Measurements from ENCODE around the gene C1GALT1. TPM values are rescaled to one million over a fixed set of nuclear protein-coding genes. Genes with fewer than 3 reads are reported as not detected.

Gene C1GALT1
- total and polyA plus RNA-seq, 7 experiments from 2014 or later: 47.9 to 60.1 (median 54.5) TPM

DNA sequence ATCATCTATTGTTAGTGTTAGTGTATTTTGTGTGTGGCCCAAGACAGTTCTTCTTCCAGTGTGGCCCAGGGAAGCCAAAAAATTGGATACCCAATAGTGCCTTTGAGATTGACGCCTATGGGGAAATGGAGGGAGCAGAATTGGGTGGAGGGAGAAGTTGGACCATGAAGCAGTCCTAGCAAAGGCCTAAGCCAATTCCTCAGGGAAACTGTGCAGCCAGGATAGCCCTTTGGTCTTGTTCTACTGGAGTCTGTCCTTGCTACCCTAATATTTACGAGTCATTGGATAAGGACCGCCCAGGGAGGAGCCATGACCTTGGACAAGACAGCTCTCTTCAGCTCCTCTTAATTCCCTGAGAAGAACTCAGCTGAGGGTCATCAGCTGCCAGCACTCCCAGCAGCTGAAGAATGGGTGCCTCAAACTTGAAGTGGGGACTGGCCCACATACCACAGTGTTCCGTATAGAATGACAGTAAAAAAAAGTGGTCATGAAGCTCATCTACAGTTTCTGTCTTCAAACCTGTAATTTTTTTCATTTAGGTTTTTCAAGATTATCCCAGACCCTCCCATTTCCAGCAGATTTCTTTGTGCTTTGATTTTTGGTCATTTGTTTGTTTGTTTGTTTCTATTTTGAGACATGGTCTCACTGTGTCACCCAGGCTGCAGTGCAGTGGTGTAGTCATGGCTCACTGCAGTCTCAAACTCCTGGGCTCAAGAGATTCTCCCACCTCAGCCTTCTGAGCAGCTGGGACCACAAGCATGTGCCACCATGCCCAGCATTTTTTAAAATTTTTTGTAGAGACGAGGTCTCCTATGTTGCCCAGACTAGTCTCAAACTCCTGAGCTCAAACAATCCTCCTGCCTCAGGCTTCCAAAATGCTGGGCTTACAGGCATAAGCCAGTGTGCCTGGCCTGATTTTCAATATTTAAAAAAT, 81.2 kb downstream of the C1GALT1 start:
- ATAC-seq (no peak), DNase-seq (no peak)
- no peaks in the 10 kb centered on the region for H3K27me3 ChIP-seq (ENCODE audit: control insufficient read depth in 2 of 2, insufficient read depth in 2 of 2, low read length in 2 of 2)
- H3K4me3 ChIP-seq (ENCODE audit: low read length): no peak overlapping the region
- H3K36me3 Mint-ChIP-seq: peaks cover 0 to 30% (median 3%) of the 10 kb centered on the region in 5 donors
- H3K4me1 ChIP-seq (ENCODE audit: control insufficient read depth in 2 of 2, insufficient read depth in 2 of 2, low read length in 2 of 2): peaks cover under 1 to 12% of the 10 kb centered on the region in 2 donors
- intact Hi-C loops (cut with micrococcal nuclease): no loop called here
- H3K4me3 Mint-ChIP-seq: no peak overlapping the region
- no peaks in the 10 kb centered on the region for H3K9me3 ChIP-seq (ENCODE audit: control insufficient read depth in 2 of 3, low read length in 3 of 3)
- no peak overlapping the region for H3K27ac ChIP-seq (ENCODE audit: low read depth, low read length)
- peaks cover 7 to 28% (median 19%) of the 10 kb centered on the region in 7 donors for H3K4me1 Mint-ChIP-seq
- ChIA-PET CTCF (interaction anchor here (0.7 to 1.7 kb wide), 3 partner anchors 82 to 860 kb away, joined by 3 to 5 read pairs (median 4); partner anchors contain the start of gene C1GALT1), POLR2A (interaction anchor here (0.6 to 1.1 kb wide), 2 partner anchors 10 to 295 kb away, joined by 3 read pairs; no protein-coding TSS in a partner anchor)
- H3K9me3 Mint-ChIP-seq: peaks cover 0 to 21% (median 5%) of the 10 kb centered on the region in 11 donors
- no peaks in the 10 kb centered on the region for H3K36me3 ChIP-seq (ENCODE audit: control insufficient read depth in 2 of 3, insufficient read depth in 3 of 3, low read length in 3 of 3)
- peak overlapping the region in 1 of 9 donors; percentile 56 for H3K27ac Mint-ChIP-seq
- H3K27me3 Mint-ChIP-seq: no peaks in the 10 kb centered on the region

DNA sequence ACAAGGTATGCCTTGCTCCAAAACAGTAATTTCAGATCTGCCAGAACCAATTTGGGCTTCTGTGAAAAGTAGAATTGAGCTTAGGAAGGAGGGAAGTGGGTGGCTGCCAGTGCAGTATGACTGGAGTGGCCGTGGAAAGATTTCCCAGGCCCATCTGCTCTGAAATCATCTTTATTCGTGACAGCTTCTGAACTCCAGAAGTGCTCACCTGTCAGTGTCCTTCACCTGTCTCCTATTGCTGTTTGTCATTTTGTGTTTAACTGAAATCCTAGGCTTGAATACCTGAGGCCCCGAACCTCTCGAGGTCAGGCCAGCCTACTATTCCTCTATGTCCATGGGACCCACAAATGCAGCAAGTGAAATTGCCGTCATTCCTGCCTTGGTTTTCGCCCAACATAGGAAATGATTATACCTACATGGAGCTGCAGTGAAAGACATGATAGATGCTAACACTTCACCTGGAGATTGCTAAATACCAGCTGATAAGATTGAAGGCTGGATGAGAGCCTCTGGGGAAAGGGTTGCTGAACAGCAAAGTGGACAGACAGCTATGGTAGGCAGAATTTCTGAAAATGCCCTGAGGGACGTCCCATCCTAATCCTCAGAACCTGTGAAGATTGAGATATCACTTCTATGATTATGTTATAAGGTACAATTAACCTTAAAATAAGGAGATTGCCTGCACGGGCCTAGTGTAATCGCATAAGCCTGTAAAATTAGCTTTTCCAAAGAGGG, 82.1 kb downstream of the C1GALT1 start:
- intact Hi-C loops (cut with micrococcal nuclease): no loop called here
- ChIA-PET POLR2A (interaction anchor here (0.6 to 1.1 kb wide), 3 partner anchors 11 to 1009 kb away, joined by 3 to 5 read pairs (median 4); no protein-coding TSS in a partner anchor), CTCF (interaction anchor here (1.4 to 1.7 kb wide), 2 partner anchors 82 to 154 kb away, joined by 4 to 5 read pairs; partner anchors contain the start of gene C1GALT1)
- Mint-ChIP-seq H3K4me3 (no peak overlapping the region), H3K4me1 (peaks cover 2 to 22% (median 11%) of the 10 kb centered on the region in 7 donors), H3K9me3 (peaks cover 0 to 21% (median 5%) of the 10 kb centered on the region in 11 donors), H3K27ac (no peak overlapping the region), H3K27me3 (no peaks in the 10 kb centered on the region), H3K36me3 (peaks cover 0 to 25% (median 3%) of the 10 kb centered on the region in 5 donors)
- H3K27me3 ChIP-seq (ENCODE audit: control insufficient read depth in 2 of 2, insufficient read depth in 2 of 2, low read length in 2 of 2): no peaks in the 10 kb centered on the region
- H3K36me3 ChIP-seq (ENCODE audit: control insufficient read depth in 2 of 3, insufficient read depth in 3 of 3, low read length in 3 of 3): no peaks in the 10 kb centered on the region
- peaks cover 0 to 10% of the 10 kb centered on the region in 2 donors for H3K4me1 ChIP-seq (ENCODE audit: control insufficient read depth in 2 of 2, insufficient read depth in 2 of 2, low read length in 2 of 2)
- H3K27ac ChIP-seq (ENCODE audit: low read depth, low read length): no peak overlapping the region
- H3K9me3 ChIP-seq (ENCODE audit: control insufficient read depth in 2 of 3, low read length in 3 of 3): no peaks in the 10 kb centered on the region
- no peak overlapping the region for H3K4me3 ChIP-seq (ENCODE audit: low read length)
- DNase-seq (no peak), ATAC-seq (no peak)

GRCh38 chr7:7265081-7266075, 83.0 kb downstream of the C1GALT1 start:
- DNase-seq: no peak
- Histone ChIP-seq H3K9me3 (ENCODE audit: control insufficient read depth in 2 of 3, low read length in 3 of 3) (no peaks in the 10 kb centered on the region), H3K36me3 (ENCODE audit: control insufficient read depth in 2 of 3, insufficient read depth in 3 of 3, low read length in 3 of 3) (no peaks in the 10 kb centered on the region), H3K27ac (ENCODE audit: low read depth, low read length) (no peak overlapping the region), H3K4me3 (ENCODE audit: low read length) (no peak overlapping the region), H3K27me3 (ENCODE audit: control insufficient read depth in 2 of 2, insufficient read depth in 2 of 2, low read length in 2 of 2) (no peaks in the 10 kb centered on the region), H3K4me1 (ENCODE audit: control insufficient read depth in 2 of 2, insufficient read depth in 2 of 2, low read length in 2 of 2) (peaks cover 0 to under 1% of the 10 kb centered on the region in 2 donors)
- Mint-ChIP-seq H3K36me3 (peaks cover 0 to 16% (median 3%) of the 10 kb centered on the region in 5 donors), H3K27ac (peak overlapping the region in 2 of 9 donors; percentile 31 to 47), H3K4me1 (peaks cover 0 to 14% (median 2%) of the 10 kb centered on the region in 7 donors), H3K9me3 (peaks cover 0 to 18% (median 5%) of the 10 kb centered on the region in 11 donors), H3K27me3 (no peaks in the 10 kb centered on the region), H3K4me3 (no peak overlapping the region)
- no peak for ATAC-seq
- ChIA-PET CTCF (interaction anchor here (1.4 to 1.7 kb wide), 2 partner anchors 83 to 155 kb away, joined by 4 to 5 read pairs; partner anchors contain the start of gene C1GALT1), POLR2A (interaction anchor here (0.6 to 1.1 kb wide), 5 partner anchors 10 to 1008 kb away, joined by 3 to 5 read pairs (median 3); no protein-coding TSS in a partner anchor)
- intact Hi-C loops (cut with micrococcal nuclease): no loop called here

- H3K4me3 Mint-ChIP-seq: no peak overlapping the region
- ATAC-seq (no peak), DNase-seq (no peak)
- Histone ChIP-seq H3K4me3 (ENCODE audit: low read length) (no peak overlapping the region), H3K27ac (ENCODE audit: low read depth, low read length) (no peak overlapping the region), H3K27me3 (ENCODE audit: control insufficient read depth in 2 of 2, insufficient read depth in 2 of 2, low read length in 2 of 2) (no peaks in the 10 kb centered on the region), H3K36me3 (ENCODE audit: control insufficient read depth in 2 of 3, insufficient read depth in 3 of 3, low read length in 3 of 3) (no peaks in the 10 kb centered on the region), H3K4me1 (ENCODE audit: control insufficient read depth in 2 of 2, insufficient read depth in 2 of 2, low read length in 2 of 2) (no peaks in the 10 kb centered on the region), H3K9me3 (ENCODE audit: control insufficient read depth in 2 of 3, low read length in 3 of 3) (no peaks in the 10 kb centered on the region)
- intact Hi-C loops (cut with micrococcal nuclease): no loop called here
- ChIA-PET POLR2A (interaction anchor here (1.6 kb wide), 1 partner anchor 159 kb away, joined by 5 read pairs; no protein-coding TSS in a partner anchor), CTCF (no interaction called here)
- H3K9me3 Mint-ChIP-seq: peaks cover 0 to 10% (median 3%) of the 10 kb centered on the region in 11 donors
- peak overlapping the region in 1 of 9 donors; percentile 31 for H3K27ac Mint-ChIP-seq
- H3K4me1 Mint-ChIP-seq: peaks cover 0 to 9% (median 2%) of the 10 kb centered on the region in 7 donors
- H3K27me3 Mint-ChIP-seq: peaks cover 0 to 2% (median 0%) of the 10 kb centered on the region in 5 donors
- H3K36me3 Mint-ChIP-seq: peaks cover 0 to 8% (median 2%) of the 10 kb centered on the region in 5 donors
Observed at GRCh38 chr7:7266257-7266881, 84.0 kb downstream of the C1GALT1 start.

DNA sequence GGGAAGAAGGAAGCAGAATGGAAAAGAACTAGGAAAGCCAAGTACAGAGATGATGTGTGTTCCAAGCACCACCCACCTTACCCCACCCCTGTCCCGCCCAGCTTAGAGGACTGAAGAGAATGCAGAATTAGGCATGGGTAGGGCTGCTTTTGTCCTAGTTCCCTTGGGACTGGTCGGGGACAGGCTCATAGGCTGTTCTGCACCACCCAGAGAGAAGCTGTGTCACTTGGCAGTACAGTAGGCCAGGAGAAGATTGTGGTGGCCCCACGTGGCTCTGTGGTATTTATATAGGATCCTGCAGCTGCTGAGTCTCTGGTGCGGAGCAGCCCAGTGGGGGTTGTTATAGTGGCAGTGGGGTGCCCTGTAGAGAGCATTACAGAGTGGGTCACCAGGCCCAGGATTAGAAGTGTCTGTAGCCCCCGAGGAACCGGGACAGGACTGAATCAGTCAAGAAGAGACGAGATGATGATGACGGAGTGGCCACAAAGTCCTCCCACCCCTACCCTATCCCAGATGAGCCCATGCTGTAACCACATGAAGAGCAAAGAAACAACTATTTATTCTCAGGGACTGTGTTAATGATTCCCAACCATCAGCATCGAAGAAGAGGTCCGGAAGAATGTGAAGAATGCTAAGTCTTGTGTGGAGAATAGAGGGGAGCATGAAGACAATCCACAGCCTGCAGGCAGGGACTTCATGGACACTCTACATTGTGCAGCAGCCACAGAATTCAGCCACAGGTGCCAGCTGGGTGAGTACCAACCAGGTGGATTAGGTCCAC, 88.9 kb downstream of the C1GALT1 start:
- no peak for DNase-seq
- H3K36me3 ChIP-seq (ENCODE audit: control insufficient read depth in 2 of 3, insufficient read depth in 3 of 3, low read length in 3 of 3): no peaks in the 10 kb centered on the region
- intact Hi-C loops (cut with micrococcal nuclease): no loop called here
- CTCF ChIA-PET: interaction anchor here (0.6 kb wide), 1 partner anchor 268 kb away, joined by 3 read pairs; no protein-coding TSS in a partner anchor
- no peak overlapping the region for H3K27ac ChIP-seq (ENCODE audit: low read depth, low read length)
- H3K4me1 Mint-ChIP-seq: no peaks in the 10 kb centered on the region
- POLR2A ChIA-PET: no interaction called here
- H3K9me3 Mint-ChIP-seq: no peaks in the 10 kb centered on the region
- H3K4me1 ChIP-seq (ENCODE audit: control insufficient read depth in 2 of 2, insufficient read depth in 2 of 2, low read length in 2 of 2): no peaks in the 10 kb centered on the region
- peak overlapping the region in 1 of 10 donors; percentile 6 for H3K4me3 Mint-ChIP-seq
- no peak overlapping the region for H3K27ac Mint-ChIP-seq
- ATAC-seq: no peak
- H3K27me3 Mint-ChIP-seq: peaks cover 0 to 6% (median 0%) of the 10 kb centered on the region in 5 donors
- no peak overlapping the region for H3K4me3 ChIP-seq (ENCODE audit: low read length)
- peaks cover 0 to 8% (median 4%) of the 10 kb centered on the region in 5 donors for H3K36me3 Mint-ChIP-seq
- H3K27me3 ChIP-seq (ENCODE audit: control insufficient read depth in 2 of 2, insufficient read depth in 2 of 2, low read length in 2 of 2): no peaks in the 10 kb centered on the region
- H3K9me3 ChIP-seq (ENCODE audit: control insufficient read depth in 2 of 3, low read length in 3 of 3): no peaks in the 10 kb centered on the region
